ENCODE measurements around the gene PPARG. TPM values are rescaled to one million over a fixed set of nuclear protein-coding genes. Genes with fewer than 3 reads are reported as not detected.
"Not testable (repeated sequence)": the region's sequence is repeated elsewhere in the genome, so short reads cannot be mapped to it uniquely, and the experiment has no call there.

The PPARG gene
- total RNA-seq, 2 experiments from 2014 or later, result 0.20 TPM; not detected in 1

DNA sequence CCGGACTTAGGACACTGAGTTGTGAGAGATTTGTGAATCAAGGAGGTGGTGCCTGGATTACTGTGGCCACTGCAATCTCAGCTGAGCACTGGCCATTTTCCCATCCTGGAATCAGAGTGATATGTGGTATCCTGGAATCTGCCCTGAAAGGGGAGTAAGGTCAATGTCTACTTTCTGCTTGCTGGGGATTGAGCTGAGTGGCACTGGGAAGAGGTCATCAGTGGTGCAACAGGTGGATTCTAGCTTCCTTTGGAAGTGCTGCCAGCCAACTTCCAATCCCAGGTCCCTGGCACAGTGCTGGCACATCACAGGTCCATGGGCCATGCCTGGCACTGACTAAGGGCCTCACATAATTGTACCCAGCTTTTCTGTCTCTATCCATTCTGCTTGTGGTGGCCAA, 174.8 kb downstream of the PPARG start:
- no peaks in the 10 kb centered on the region for H3K27me3 Mint-ChIP-seq (ENCODE audit: low read depth)
- DNase-seq, result no peak
- H3K36me3 Mint-ChIP-seq (ENCODE audit: low read depth), result no peaks in the 10 kb centered on the region
- H3K9me3 Mint-ChIP-seq, result no peaks in the 10 kb centered on the region
- H3K4me1 Mint-ChIP-seq (ENCODE audit: low read depth), result peaks cover 17% of the 10 kb centered on the region
- intact Hi-C loops (cut with micrococcal nuclease), result no loop called here
- no peak overlapping the region for H3K27ac Mint-ChIP-seq
- no peak overlapping the region for H3K4me3 Mint-ChIP-seq
- CTCF ChIA-PET, result no interaction called here

- intact Hi-C loops (cut with micrococcal nuclease), result no loop called here
- Mint-ChIP-seq H3K36me3 (ENCODE audit: low read depth) (no peaks in the 10 kb centered on the region), H3K4me3 (no peak overlapping the region), H3K27ac (no peak overlapping the region), H3K9me3 (no peaks in the 10 kb centered on the region), H3K27me3 (ENCODE audit: low read depth) (no peaks in the 10 kb centered on the region), H3K4me1 (ENCODE audit: low read depth) (peaks cover 17% of the 10 kb centered on the region)
- DNase-seq, result no peak
- CTCF ChIA-PET, result no interaction called here
These were observed 175.3 kb downstream of the PPARG start for GRCh38 chr3:12464181-12464580.

- intact Hi-C loops (cut with micrococcal nuclease), result no loop called here
- CTCF ChIA-PET, result no interaction called here
- no peak for DNase-seq
- Mint-ChIP-seq H3K27ac (no peak overlapping the region), H3K4me1 (ENCODE audit: low read depth) (peaks cover 17% of the 10 kb centered on the region), H3K36me3 (ENCODE audit: low read depth) (no peaks in the 10 kb centered on the region), H3K27me3 (ENCODE audit: low read depth) (no peaks in the 10 kb centered on the region), H3K4me3 (no peak overlapping the region), H3K9me3 (no peaks in the 10 kb centered on the region)
These were observed 176.4 kb downstream of the PPARG start for GRCh38 chr3:12465151-12465835.

DNA sequence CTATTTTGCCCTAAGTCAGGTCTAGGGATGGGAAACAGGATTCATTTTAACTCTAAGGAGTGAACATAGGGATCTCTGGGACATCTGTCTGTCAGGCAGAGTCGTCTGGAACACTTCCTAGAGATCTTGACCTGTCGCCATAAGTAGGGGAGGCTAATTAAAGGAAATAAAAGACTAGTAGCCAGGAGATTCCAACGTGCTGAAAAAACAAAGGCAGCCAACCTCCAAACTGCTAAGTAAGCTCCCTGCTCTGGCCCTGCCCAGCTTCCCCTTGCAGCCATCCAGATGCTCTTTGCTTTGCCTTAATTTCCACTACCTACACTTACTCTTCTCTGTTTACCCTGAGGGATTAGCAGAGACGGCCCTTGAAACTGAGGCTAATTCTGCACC, 177.0 kb downstream of the PPARG start:
- Mint-ChIP-seq H3K36me3 (ENCODE audit: low read depth) (no peaks in the 10 kb centered on the region), H3K27me3 (ENCODE audit: low read depth) (no peaks in the 10 kb centered on the region)
- CTCF ChIA-PET, result interaction anchor here (0.7 kb wide), 1 partner anchor 14 kb away, joined by 3 read pairs; no protein-coding TSS in a partner anchor

DNA sequence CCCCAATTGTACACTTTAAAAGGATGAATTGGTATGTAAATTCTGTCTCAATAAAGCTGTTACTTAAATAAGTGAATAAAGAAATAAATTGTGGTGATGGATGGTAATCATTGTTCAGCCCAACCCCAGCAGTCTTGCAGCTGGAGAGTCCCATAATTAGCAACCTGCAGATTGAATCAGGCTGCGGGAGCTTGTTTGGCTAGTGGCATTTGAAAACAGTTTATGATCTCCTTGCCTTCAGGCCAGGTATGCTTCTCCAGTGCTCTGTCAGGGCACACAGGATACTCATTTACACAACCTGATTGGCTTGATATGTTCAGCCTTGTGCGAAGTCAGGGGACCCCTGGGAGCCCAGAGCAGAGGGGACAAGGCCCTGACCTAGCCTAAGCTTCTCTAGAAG, 178.9 kb downstream of the PPARG start:
- Mint-ChIP-seq H3K27me3 (ENCODE audit: low read depth) (no peaks in the 10 kb centered on the region), H3K4me1 (ENCODE audit: low read depth) (peaks cover 23% of the 10 kb centered on the region), H3K4me3 (no peak overlapping the region), H3K9me3 (no peaks in the 10 kb centered on the region), H3K27ac (no peak overlapping the region), H3K36me3 (ENCODE audit: low read depth) (no peaks in the 10 kb centered on the region)
- DNase-seq, result no peak
- CTCF ChIA-PET, result no interaction called here
- intact Hi-C loops (cut with micrococcal nuclease), result no loop called here

More for the DNA sequence above, 177.0 kb downstream of the PPARG start:
- Mint-ChIP-seq H3K27ac (no peak overlapping the region), H3K4me3 (no peak overlapping the region), H3K9me3 (no peaks in the 10 kb centered on the region), H3K4me1 (ENCODE audit: low read depth) (peaks cover 21% of the 10 kb centered on the region)
- intact Hi-C loops (cut with micrococcal nuclease), result no loop called here
- DNase-seq, result no peak

GRCh38 chr3:12468276-12468675, 179.4 kb downstream of the PPARG start:
- DNase-seq, result no peak
- Mint-ChIP-seq H3K4me1 (ENCODE audit: low read depth) (peaks cover 23% of the 10 kb centered on the region), H3K36me3 (ENCODE audit: low read depth) (no peaks in the 10 kb centered on the region), H3K27me3 (ENCODE audit: low read depth) (no peaks in the 10 kb centered on the region), H3K27ac (no peak overlapping the region), H3K4me3 (no peak overlapping the region), H3K9me3 (no peaks in the 10 kb centered on the region)
- CTCF ChIA-PET, result interaction anchor here (0.6 kb wide), 1 partner anchor 250 kb away, joined by 3 read pairs; no protein-coding TSS in a partner anchor
- intact Hi-C loops (cut with micrococcal nuclease), result no loop called here

DNA sequence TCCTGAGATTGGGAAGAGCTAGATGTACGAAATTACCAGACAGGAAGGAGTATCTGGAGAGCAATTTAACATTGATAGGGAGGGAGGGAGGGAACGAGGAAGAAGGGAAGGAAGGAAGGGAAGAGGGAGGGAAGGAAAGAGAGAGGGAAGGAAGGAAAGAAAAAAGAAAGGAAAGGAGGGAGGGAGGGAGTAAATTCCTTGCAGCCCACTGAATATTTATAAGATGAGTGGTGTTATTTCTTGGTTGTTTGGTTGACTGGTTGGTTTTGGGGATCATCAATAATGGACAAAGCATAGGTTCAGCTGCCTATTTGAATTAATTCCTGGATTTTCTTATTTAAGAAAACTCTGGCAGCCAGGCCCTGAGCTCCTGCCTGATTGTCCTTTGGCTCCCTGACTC, 179.9 kb downstream of the PPARG start:
- H3K9me3 Mint-ChIP-seq, result no peaks in the 10 kb centered on the region

GRCh38 chr3:12469222-12469621, 180.4 kb downstream of the PPARG start:
- peaks cover 22% of the 10 kb centered on the region for H3K4me1 Mint-ChIP-seq (ENCODE audit: low read depth)
- DNase-seq; H3K27me3 Mint-ChIP-seq (ENCODE audit: low read depth); H3K9me3 Mint-ChIP-seq; H3K4me3 Mint-ChIP-seq; H3K36me3 Mint-ChIP-seq (ENCODE audit: low read depth); intact Hi-C loops (cut with micrococcal nuclease); H3K27ac Mint-ChIP-seq: not testable (repeated sequence)
- CTCF ChIA-PET, result interaction anchor here (0.6 to 2.7 kb wide), 3 partner anchors 11 to 160 kb away, joined by 3 to 17 read pairs (median 5); partner anchors contain the start of gene TSEN2

More for the DNA sequence above, 179.9 kb downstream of the PPARG start:
- Mint-ChIP-seq H3K36me3 (ENCODE audit: low read depth) (no peaks in the 10 kb centered on the region), H3K27me3 (ENCODE audit: low read depth) (no peaks in the 10 kb centered on the region), H3K4me3 (no peak overlapping the region), H3K27ac (no peak overlapping the region), H3K4me1 (ENCODE audit: low read depth) (peaks cover 22% of the 10 kb centered on the region)
- intact Hi-C loops (cut with micrococcal nuclease), result no loop called here
- DNase-seq, result no peak
- CTCF ChIA-PET, result interaction anchor here (0.6 kb wide), 2 partner anchors 161 to 249 kb away, joined by 3 read pairs; no protein-coding TSS in a partner anchor

- peaks cover 22% of the 10 kb centered on the region for H3K4me1 Mint-ChIP-seq (ENCODE audit: low read depth)
- no peak overlapping the region for H3K4me3 Mint-ChIP-seq
- CTCF ChIA-PET, result interaction anchor here (0.7 to 2.7 kb wide), 7 partner anchors 8 to 335 kb away, joined by 3 to 17 read pairs (median 4); partner anchors contain the start of gene TSEN2
- no peak overlapping the region for H3K27ac Mint-ChIP-seq
- no peak for DNase-seq
- H3K9me3 Mint-ChIP-seq, result no peaks in the 10 kb centered on the region
- intact Hi-C loops (cut with micrococcal nuclease), result no loop called here
- no peaks in the 10 kb centered on the region for H3K36me3 Mint-ChIP-seq (ENCODE audit: low read depth)
- H3K27me3 Mint-ChIP-seq (ENCODE audit: low read depth), result no peaks in the 10 kb centered on the region
These were observed 181.2 kb downstream of the PPARG start for GRCh38 chr3:12470111-12470510.

- peaks cover 22% of the 10 kb centered on the region for H3K4me1 Mint-ChIP-seq (ENCODE audit: low read depth)
- no peaks in the 10 kb centered on the region for H3K9me3 Mint-ChIP-seq
- DNase-seq, result no peak
- no peaks in the 10 kb centered on the region for H3K36me3 Mint-ChIP-seq (ENCODE audit: low read depth)
- H3K4me3 Mint-ChIP-seq, result no peak overlapping the region
- peak overlapping the region; percentile 71 for H3K27ac Mint-ChIP-seq
- intact Hi-C loops (cut with micrococcal nuclease), result loop anchor here (1.0 kb wide), 3 partner anchors 8 to 276 kb away; no protein-coding TSS in a partner anchor
- no peaks in the 10 kb centered on the region for H3K27me3 Mint-ChIP-seq (ENCODE audit: low read depth)
- CTCF ChIA-PET, result interaction anchor here (0.6 to 2.7 kb wide), 7 partner anchors 9 to 336 kb away, joined by 3 to 17 read pairs (median 4); partner anchors contain the start of gene TSEN2
These were observed 181.8 kb downstream of the PPARG start for GRCh38 chr3:12470680-12471079.

GRCh38 chr3:12471241-12471640, 182.4 kb downstream of the PPARG start:
- H3K4me3 Mint-ChIP-seq, result no peak overlapping the region

DNA sequence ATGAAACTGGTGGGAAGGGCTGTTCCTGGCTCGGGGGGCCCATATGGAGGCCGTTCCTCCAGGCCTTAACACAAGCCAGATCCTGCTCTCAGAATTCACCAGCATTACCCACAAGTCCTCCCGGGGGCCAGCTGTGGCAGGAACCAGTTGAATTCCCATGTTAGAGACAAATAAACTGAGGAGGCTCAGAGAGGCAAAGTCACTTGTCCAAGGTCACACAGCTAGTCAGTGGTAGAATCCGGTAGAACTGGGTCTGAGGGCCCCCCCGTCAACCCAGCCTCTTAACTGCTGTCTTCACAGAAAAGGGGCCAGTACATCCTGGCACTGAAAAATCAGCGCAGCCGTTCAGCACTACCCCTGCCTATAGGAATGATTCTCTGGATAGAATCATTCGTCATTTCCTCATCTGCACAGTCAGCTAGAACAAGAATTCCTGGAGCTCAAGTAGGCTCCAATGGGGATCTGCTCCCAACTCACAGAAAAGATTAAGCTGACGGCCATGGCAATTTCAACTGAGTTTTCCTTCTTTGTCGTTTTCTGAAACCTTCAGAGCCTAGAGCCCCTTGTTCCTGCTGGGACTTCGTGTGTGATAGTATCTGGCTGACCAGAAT, 183.2 kb downstream of the PPARG start:
- Mint-ChIP-seq H3K27ac (no peak overlapping the region), H3K4me1 (ENCODE audit: low read depth) (peaks cover 22% of the 10 kb centered on the region), H3K4me3 (no peak overlapping the region), H3K9me3 (no peaks in the 10 kb centered on the region), H3K36me3 (ENCODE audit: low read depth) (no peaks in the 10 kb centered on the region), H3K27me3 (ENCODE audit: low read depth) (no peaks in the 10 kb centered on the region)
- CTCF ChIA-PET, result interaction anchor here (1.0 to 2.7 kb wide), 3 partner anchors 8 to 334 kb away, joined by 3 to 17 read pairs (median 4); no protein-coding TSS in a partner anchor
- no peak for DNase-seq
- intact Hi-C loops (cut with micrococcal nuclease), result loop anchor here (1.0 kb wide), 3 partner anchors 10 to 278 kb away; no protein-coding TSS in a partner anchor

More at GRCh38 chr3:12471241-12471640, 182.4 kb downstream of the PPARG start:
- H3K9me3 Mint-ChIP-seq, result no peaks in the 10 kb centered on the region
- H3K27ac Mint-ChIP-seq, result peak overlapping the region; percentile 71
- intact Hi-C loops (cut with micrococcal nuclease), result loop anchor here (1.0 kb wide), 3 partner anchors 9 to 277 kb away; no protein-coding TSS in a partner anchor
- H3K27me3 Mint-ChIP-seq (ENCODE audit: low read depth), result no peaks in the 10 kb centered on the region
- peaks cover 22% of the 10 kb centered on the region for H3K4me1 Mint-ChIP-seq (ENCODE audit: low read depth)
- H3K36me3 Mint-ChIP-seq (ENCODE audit: low read depth), result no peaks in the 10 kb centered on the region
- peak; percentile 89 for DNase-seq
- CTCF ChIA-PET, result interaction anchor here (0.6 to 2.7 kb wide), 6 partner anchors 9 to 336 kb away, joined by 3 to 17 read pairs (median 4); no protein-coding TSS in a partner anchor

Measured in activated naive CD4-positive, alpha-beta T cell treated with anti-CD3 and anti-CD28 coated beads for 36 hours (primary cell).